ENCODE measurements around the gene UBE3A.

DNA sequence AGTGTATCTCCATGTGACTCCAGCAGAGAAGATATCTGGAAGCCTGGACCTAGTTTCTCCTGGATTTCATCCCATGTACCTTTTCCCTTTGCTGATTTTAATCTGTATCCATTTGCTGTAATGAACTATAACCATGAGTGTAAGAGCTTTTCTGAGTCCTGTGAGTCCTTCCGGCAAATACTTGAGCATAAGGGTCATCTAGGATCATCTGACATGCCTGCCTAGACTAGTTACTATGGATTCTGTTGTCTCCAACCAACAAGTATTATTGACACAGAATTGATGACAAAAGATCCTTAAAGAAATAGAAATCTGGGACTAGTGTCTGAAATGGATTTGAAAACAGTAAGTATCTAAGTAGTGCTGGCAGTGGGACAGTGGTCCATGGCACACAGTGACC lies 11.3 kb upstream of the UBE3A start:
- TF ChIP-seq CTCF (conservative IDR thresholded peaks at IDR 0.05 in 1 of 2, IDR thresholded peaks at IDR 0.05 in 1 of 2; ENCODE audit: extremely low read depth in 1 of 2, insufficient read depth in 1 of 2, low read depth in 1 of 2, low read length in 2 of 2) = no peak
- TF ChIP-seq EZH2 (IDR thresholded peaks at IDR 0.05; ENCODE audit: borderline replicate concordance, low read length) = no peak

Measured in mammary epithelial cell (primary cell).